Choroid plexus epithelial cell (primary cell): Measurements from ENCODE around the gene CYP2C9.
"Not testable (repeated sequence)": the region's sequence is repeated elsewhere in the genome, so short reads cannot be mapped to it uniquely, and the experiment has no call there.

Experiments
- DNase-seq: peaks from one replicate; pipeline ENCODE4 v3.0.0-alpha.2; 2010; ENCODE audit warnings: low read depth
- H3K4me3 ChIP-seq: 2 replicates; pipeline ENCODE4 v1.5.1; 2011; ENCODE audit warnings: low read depth, mild to moderate bottlenecking, control low read depth, low read length, moderate library complexity
- TF ChIP-seq, protein P1 (sequence below): conservative IDR thresholded peaks from 2 replicates; pipeline ENCODE4 v1.5.1; 2011; ENCODE audit warnings: low read depth, mild to moderate bottlenecking, control low read depth, inconsistent platforms, low read length, moderate library complexity

CYP2C9 gene

DNA sequence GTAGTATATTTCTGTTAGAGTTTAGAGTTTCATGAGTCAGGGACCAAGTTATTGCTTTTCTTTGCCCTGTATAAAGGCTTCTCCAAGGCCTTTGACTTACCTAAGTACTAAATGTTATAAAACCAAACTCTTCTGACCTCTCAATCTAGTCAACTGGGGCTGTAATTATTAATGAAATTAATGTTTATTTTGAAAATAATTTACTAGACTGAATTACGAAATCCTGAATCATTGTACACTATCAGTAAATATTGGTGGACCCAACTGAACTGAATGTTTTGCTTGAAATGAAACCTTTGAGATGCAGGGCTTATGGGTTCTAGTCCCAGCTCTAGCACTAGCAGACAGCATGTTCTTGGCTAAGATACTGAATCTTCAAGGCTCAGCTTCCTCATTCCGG lies 1.7 kb upstream of the CYP2C9 start:
- H3K4me3 ChIP-seq, result no peak overlapping the region
- TF ChIP-seq, protein P1, sequence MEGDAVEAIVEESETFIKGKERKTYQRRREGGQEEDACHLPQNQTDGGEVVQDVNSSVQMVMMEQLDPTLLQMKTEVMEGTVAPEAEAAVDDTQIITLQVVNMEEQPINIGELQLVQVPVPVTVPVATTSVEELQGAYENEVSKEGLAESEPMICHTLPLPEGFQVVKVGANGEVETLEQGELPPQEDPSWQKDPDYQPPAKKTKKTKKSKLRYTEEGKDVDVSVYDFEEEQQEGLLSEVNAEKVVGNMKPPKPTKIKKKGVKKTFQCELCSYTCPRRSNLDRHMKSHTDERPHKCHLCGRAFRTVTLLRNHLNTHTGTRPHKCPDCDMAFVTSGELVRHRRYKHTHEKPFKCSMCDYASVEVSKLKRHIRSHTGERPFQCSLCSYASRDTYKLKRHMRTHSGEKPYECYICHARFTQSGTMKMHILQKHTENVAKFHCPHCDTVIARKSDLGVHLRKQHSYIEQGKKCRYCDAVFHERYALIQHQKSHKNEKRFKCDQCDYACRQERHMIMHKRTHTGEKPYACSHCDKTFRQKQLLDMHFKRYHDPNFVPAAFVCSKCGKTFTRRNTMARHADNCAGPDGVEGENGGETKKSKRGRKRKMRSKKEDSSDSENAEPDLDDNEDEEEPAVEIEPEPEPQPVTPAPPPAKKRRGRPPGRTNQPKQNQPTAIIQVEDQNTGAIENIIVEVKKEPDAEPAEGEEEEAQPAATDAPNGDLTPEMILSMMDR, result no peak
- no peak for DNase-seq

DNA sequence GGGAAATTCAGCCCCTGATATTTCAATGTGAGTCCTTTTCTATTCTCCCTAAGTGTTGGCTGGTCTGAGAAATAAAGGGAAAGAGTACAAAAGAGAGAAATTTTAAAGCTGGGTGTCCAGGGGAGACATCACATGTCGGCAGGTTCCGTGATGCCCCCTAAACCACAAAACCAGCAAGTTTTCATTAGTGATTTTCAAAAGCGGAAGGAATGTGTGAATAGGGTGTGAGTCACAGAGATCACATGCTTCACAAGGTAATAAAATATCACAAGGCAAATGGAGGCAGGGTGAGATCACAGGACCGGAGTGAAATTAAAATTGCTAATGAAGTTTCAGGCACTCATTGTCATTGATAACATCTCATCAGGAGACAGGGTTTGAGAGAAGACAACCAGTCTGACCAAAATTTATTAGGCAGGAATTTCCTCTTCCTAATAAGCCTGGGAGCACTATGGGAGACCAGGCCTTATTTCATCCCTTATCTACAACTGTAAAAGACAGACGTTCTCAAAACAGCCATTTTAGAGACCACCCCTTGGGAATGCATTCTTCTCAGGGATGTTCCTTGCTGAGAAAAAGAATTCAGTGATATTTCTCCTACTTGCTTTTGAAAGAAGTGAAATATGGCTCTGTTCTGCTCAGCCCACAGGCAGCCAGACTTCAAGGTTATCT lies 5.1 kb downstream of the CYP2C9 start:
- not testable (repeated sequence) for H3K4me3 ChIP-seq
- DNase-seq, result peak; percentile 0

DNA sequence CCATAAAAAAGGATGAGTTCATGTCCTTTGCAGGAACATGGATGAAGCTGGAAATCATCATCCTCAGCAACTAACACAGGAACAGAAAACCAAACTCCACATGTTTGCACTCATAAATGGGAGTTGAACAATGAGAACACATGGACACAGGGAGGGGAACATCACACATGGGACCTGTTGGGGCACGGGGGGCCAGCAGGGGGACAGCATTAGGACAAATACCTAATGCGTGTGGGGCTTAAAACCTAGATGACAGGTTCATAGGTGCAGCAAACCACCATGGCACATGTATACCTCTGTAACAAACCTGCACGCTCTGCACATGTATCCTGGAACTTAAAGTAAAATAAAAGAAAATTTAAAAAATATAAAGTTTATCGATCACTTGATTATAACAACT lies 7.7 kb downstream of the CYP2C9 start:
- not testable (repeated sequence) for DNase-seq

DNA sequence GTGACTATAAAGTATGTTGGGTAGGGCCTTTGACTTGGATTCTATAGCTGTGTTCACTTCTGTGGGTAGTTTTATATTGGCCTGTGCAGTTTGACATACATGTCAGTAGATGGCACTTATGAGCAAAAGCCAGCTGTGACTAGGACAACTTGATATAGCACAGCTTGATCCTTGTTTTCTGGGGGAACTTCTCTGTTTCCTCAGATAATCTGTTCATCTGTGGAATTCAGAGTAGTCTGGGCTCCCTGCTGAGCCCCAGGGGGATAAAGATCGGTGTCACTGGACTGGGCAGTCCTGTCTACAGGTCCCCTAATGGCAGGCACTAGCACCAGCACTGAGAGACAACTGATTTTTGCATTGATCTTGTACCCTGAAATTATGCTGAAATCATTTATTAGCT lies 25.4 kb downstream of the CYP2C9 start:
- no peak overlapping the region for H3K4me3 ChIP-seq
- TF ChIP-seq, protein P1, result peak; percentile 65
- peak; percentile 66 for DNase-seq

More for the DNA sequence above, 7.7 kb downstream of the CYP2C9 start:
- H3K4me3 ChIP-seq, result not testable (repeated sequence)

DNA sequence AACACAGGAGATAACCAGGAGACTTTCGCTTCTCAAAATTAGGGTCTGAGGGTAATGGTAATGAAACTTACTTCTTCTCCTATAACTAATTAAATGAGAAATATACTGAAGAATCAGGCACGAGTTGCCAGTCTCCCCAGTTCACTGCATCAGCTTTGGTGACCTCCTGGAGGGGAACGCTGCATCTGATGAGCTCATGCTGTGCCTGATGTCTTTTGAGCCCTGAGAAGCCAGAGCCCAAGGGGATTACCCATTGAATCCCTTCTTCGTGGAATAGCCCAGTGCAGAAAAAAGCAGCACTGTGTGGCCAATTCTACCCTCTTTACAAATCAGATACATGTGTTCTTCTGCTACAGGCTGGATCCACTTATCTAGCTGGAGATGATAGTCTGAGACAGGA lies 45.1 kb downstream of the CYP2C9 start:
- TF ChIP-seq, protein P1, result no peak
- no peak overlapping the region for H3K4me3 ChIP-seq
- DNase-seq, result no peak

DNA sequence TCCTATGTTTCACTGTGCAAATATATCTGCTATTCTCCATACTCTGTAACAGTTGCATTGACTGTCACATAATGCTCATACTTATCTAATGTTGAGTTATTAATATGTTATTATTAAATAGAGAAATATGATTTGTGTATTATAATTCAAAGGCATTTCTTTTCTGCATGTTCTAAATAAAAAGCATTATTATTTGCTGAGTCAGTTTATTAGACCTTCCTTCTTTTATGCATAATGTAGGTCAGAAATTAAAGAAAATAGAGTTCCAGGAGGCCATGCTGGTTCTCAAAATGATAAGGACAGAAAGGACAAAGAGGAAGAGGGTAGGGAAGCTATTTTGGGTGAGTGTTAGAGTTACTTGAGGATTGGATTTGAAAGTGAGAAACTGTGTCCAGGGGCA lies 50.7 kb downstream of the CYP2C9 start:
- H3K4me3 ChIP-seq, result no peak overlapping the region
- no peak for DNase-seq
- TF ChIP-seq, protein P1, result no peak

DNA sequence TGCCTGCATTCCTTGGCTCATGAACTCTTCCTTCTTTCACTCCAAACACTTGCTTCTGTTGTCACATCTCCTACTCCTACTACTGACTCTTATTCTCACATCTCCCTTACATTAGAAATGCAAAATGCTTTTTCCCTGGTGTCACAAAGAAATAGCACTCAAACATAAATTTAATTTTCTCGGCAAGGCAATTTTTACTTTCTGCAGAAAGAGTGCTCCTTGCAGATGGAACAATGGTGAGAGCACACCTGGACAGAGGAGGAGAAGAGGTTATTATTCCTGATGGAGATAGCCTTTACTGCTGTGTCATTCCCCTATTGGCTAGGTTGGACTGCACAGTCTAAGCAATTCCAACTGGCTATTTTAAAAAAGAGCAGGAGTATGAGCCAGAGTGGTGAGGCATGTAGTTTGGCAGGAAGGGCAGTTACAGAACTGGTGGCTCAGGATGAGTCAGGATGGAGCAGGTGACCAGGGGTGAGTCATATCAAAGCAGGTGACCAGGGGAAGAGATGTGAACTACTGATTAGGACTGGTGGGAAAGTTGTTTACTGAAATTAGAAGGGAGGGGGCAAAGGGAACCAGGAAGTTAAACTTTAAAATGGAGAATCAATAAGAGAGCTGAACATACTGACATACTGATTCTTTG lies 52.9 kb downstream of the CYP2C9 start:
- TF ChIP-seq, protein P1, result no peak

DNA sequence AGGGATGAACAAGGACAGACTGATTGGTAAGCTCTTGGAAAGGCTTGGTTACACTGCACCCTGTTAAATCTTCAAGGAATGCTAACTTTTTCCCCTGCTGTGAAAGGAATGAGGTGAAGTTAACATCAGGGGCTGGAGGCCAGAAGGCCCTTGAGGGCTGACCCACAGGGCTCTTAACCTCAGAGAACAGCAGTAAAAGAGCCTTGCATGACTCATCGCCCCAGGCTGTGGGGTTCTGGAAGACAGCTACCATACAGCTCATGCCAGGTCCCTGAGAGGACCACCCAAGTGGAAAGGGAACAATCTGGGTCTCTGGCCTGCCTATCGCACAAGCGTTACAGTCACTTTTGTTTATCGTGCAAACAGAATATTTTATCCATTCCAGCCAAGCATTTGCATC lies 54.4 kb downstream of the CYP2C9 start:
- no peak overlapping the region for H3K4me3 ChIP-seq
- no peak for DNase-seq
- TF ChIP-seq, protein P1, result no peak

More for the DNA sequence above, 52.9 kb downstream of the CYP2C9 start:
- DNase-seq, result no peak
- H3K4me3 ChIP-seq, result no peak overlapping the region
